GM18520 (cell line): Measurements from ENCODE around the gene GBF1.

Experiments used
- ATAC-seq: cut with Tn5 transposase; IDR thresholded peaks from one replicate; pipeline ENCODE4 v1.9.1; 2021; ENCODE audit not compliant: unreplicated experiment

GBF1 gene

DNA sequence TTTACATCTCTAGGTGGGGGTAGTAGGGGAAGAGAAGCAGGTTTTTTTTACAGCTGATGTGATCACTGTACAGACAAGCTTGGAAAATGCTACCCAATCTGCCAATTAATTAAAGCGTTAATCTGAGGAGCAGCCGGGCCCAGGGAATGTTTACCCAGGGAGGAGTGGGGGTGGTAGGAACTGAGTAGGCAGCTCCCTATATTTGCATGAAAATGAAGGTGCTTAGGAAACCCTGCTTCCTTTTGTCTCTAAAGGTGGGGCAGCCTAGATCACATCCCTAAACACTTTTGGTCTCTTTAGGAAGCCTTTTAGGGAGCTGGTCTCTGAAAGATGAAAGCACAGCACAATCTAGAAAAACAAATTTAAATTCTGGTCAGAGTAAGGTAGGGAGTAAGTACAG lies 97.1 kb downstream of the GBF1 start:
- no peak for ATAC-seq

DNA sequence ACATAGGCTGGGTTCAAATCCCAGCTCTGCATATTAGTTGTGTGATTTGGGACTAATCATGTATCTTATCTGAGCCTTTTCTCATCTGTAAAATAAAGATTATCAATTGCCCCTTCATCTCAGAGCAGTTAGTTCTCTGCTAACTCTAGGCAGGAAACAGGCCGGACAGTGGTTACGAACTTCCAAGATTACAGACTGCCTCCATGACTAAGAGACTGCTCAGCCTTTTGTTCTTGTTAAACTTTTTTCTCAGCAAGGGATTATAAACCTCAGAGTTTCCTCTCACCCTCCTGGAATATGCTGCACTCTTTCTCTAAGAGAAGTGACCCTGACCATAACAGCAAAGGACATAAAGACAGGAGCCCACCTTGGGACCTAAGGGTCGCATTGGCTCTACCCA lies 97.6 kb downstream of the GBF1 start:
- no peak for ATAC-seq

DNA sequence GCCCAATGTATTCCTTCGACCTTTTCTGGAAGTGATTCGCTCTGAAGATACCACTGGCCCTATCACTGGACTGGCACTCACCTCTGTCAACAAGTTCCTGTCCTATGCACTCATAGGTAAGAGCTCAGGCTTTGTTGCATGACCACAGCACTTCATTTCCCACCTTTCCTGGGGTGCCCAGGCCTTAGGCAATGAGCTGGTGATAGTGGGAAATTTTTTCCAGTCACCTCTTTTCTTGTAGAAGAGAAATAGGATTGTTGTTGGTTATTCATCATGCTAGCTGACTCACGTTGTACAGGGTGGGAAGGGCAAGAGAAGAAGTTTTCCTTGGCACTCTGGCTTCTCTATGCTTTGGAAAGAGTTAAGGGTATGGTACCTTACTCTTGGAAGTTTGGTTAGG lies 98.7 kb downstream of the GBF1 start:
- ATAC-seq, result no peak

DNA sequence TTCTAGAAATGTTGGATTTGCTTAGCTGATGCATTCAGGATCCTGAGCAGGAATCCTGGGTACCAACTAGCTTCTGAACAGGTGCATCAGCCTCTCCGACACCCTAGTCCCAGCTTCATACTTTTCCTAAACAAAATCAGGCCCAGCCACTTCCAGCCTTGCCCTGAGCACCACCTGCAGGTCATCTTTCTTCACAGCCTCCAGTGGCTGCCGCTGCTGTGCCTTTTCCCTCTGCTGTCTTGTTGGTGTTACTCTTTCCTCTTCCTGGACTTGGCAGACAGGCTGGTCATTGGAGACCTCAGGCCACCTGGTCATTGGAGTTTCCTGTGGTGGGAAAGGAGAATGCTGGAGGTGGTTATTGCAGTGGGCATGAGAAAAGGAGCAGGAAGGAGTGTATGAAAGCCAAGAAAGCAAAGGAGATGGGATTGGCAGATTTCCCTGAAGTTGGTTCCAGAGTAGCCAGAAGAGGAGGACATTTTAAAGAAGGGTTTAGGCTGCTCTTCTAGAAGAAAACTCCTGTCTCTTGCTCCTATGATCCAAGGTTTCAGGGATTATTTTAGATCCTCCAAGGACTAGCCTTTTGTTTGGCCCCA lies 102.0 kb downstream of the GBF1 start:
- ATAC-seq, result no peak

DNA sequence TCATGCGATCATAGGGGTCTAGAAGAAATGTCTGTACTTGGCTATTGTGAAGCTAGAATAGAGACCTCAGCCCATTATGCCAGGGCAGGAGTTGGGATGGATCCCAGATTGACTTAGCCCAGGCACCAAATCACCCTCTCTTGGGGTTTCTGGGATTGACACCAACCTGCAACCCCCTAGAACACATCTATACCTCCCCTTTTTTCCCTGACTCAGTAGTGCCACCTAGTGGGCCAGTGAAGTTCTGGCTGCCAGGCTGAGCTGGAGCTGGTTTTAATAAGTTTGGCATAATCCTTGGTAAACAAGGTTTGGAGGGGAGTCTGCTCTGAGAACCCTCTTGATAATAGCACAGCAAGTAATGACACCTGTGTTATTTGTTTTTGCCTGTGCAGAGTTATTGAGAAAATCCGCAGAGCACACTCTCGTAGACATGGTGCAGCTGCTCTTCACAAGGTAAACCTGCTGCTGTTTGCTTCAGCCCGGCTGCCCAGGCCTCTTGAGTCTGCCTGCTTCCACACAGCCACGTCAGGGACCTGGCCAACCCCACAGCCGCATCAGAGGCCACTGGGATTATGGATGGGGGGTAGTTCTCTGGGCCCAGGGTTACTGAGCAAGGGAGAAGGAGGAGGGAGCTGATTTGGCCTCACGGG lies 106.9 kb downstream of the GBF1 start:
- ATAC-seq, result no peak

DNA sequence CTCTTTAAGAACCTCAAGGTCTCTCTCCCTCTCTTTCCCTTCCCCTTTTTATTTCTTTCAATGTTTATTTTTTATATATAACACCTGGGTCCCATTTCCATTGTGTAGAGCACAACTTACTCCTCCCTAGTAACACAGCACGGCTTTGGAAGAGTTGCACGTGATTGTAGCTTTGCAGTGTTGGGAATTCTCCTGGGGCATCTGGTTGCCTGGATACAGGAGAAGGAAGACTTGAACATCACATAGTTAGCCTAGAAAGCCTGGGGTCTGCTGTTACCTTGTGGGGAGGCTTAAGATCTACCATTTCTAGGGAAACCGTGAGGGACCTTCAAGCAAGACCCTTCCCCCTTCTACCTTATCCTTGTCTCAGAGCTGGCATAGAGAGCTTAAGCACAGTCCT lies 109.1 kb downstream of the GBF1 start:
- no peak for ATAC-seq

DNA sequence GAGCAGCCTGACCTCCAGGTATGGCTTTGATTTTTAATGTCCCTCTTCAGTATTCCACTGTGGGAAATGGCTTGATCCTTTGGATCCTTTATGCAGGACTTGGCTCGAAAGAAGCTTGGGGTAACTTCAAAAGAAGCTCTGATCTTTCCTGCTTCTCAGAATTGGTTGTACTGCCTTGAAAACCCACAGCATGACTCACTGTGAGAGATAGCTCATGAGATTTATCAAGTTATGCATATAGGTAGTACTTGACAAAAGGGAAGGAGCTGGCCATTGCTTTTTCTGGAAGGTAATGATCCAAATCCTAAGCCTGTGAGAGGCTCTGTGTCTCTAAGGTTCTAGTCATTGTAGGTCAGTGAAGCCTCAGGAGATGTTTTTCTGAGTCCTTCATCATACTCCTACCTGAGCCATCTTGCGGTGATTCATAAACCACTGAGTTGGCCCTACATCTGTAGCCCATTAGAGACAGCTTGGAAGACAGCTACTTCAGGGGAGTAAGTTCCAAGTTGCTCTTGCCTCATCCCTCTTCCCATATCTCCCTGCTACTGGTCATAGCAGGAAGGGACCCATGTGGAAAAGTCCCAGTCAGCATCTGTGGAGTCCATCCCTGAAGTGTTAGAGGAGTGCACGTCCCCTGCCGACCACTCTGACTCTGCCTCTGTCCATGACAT lies 113.5 kb downstream of the GBF1 start:
- no peak for ATAC-seq

DNA sequence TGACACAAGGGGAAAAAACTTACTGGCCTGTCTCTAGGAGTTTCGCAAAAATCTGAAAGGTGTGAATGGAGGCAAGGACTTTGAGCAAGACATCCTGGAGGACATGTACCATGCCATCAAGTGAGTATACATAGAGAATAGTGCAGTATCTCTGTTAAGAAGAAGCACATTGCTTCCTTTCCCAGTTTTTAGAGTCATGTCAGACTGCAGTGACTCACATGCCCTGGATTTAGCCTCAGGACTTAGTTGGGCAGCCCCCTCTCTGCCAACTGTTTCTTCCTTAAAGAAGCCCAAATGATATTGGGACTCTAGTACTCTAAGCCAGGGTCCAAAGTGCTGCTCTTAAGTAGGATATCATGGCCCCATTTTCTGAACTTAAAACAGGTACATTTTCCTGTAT lies 122.1 kb downstream of the GBF1 start:
- no peak for ATAC-seq

DNA sequence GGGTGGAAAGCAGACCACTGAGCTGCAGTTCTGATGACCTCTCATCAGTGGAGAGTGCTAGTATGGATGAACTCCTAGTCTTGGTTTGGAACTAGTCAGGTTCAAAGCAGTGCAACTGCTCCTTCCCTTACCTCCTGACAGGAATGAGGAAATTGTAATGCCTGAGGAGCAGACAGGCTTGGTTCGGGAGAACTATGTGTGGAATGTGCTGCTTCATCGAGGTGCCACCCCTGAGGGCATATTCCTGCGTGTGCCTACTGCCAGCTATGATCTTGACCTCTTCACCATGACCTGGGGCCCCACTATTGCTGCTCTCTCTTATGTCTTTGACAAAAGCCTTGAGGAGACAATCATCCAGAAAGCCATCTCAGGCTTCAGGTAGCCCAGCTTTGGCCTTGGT lies 122.7 kb downstream of the GBF1 start:
- no peak for ATAC-seq

DNA sequence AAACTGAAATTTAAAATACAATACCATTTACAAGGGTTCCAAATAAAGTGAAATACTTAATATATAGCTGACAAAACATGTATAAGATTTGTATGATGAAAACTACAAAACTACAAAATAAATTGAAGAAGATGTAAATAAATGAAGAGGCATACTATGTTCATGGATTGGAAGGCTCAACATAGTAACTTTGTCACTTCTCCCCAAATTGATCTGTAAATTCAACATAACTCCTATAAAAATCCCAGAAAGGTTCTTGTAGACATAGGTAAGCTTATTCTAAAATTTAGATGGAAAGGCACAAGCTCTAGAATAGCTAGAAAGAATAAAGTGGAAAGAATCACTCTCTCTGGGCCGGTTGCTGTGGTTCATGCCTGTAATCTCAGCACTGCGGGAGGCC lies 126.0 kb downstream of the GBF1 start:
- no peak for ATAC-seq

DNA sequence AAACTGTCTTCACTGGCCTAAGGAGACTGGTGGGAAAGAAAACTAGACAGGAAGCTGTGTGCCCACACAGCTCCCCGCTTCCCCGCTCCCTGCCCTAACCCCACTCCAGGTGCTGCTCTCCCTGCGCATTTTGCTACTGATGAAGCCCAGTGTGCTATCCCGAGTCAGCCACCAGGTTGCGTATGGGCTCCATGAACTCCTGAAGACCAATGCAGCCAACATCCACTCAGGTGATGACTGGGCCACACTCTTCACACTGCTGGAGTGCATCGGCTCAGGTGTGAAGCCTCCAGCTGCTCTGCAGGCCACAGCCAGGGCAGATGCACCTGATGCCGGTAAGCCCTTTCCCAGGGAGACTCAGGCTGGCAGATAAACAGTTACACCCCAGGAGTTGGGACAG lies 129.9 kb downstream of the GBF1 start:
- no peak for ATAC-seq

DNA sequence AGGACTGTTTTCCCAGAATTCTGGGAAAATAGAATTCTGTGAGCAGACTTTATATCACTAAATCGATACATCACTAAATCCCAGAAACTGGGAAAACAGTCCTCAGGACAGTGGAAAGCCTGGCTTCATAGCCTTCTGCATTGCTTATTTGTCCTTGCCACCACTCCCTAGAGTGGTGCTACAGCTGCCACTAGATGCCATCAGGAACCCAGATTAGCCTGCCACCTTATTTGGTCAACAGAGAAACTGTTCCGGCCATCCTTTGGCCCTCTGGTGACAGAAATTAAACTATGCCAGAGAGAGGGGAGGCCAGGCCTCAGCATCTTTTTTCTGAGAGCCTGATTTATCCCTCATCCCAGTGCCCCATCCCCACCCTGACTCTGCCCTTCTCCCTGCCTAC lies 130.5 kb downstream of the GBF1 start:
- no peak for ATAC-seq

DNA sequence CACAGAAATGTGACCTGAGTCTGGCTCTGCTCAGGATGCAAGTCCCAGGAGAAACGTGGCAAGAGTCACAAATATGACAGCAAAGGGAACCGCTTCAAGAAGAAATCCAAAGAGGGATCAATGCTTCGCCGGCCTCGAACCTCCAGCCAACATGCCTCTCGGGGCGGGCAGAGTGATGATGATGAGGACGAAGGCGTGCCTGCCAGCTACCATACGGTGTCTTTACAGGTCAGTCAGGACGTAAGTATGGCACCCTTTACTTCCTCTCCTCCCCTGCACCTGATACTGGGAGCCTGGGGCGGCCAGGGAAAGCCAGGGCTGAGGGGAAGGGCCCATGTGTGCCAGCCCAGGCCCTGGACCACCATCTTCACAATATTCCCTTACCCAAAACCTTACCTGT lies 131.6 kb downstream of the GBF1 start:
- ATAC-seq, result no peak

DNA sequence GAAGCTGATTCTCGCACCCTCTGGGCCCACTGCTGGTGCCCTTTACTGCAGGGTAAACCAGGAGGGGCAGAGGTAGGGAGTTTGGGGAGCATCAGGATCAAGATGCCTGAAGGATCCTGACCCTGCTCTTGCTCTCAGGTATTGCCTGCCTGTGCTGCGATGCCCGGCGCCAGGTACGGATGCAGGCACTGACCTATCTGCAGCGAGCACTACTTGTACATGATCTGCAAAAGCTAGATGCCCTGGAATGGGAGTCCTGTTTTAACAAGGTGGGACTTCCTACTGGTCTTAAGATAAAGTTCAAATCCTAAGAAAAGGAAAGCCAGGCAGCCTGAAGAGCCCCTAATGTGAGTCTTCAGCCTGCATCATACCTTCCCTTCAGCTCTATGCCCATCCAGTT lies 134.1 kb downstream of the GBF1 start:
- no peak for ATAC-seq

DNA sequence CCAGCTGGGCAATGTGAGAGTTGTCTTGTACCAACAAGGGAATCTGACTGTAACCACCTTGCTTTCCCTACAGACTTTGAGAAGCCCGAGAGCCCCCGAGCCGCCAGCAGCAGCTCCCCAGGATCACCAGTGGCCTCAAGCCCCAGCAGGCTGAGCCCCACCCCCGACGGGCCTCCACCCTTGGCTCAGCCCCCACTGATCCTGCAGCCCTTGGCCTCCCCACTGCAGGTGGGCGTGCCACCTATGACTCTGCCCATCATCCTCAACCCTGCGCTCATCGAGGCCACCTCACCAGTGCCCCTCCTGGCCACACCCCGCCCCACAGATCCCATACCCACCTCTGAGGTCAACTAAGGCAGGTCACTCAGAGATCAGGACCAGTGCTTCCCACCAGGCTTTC lies 136.7 kb downstream of the GBF1 start:
- no peak for ATAC-seq

DNA sequence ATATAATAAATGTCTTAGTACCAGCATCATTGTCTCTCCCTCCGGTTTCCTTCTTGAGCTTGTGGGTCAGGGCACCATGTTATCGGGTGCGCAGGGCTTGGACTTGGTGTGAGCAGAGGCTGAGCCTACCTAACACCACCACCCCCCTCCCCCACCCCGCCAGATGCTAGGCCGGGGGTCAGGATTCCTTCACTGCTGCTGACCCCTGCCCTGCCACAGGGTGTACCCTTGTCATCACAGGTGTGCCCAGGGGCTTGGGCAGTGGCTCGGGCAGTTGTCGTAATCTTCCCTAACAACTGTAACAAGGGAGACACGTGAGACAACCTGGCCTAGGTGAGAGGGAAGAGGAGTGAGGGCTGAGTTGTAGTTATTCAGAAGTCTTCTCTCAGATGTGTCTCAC lies 137.5 kb downstream of the GBF1 start:
- no peak for ATAC-seq

DNA sequence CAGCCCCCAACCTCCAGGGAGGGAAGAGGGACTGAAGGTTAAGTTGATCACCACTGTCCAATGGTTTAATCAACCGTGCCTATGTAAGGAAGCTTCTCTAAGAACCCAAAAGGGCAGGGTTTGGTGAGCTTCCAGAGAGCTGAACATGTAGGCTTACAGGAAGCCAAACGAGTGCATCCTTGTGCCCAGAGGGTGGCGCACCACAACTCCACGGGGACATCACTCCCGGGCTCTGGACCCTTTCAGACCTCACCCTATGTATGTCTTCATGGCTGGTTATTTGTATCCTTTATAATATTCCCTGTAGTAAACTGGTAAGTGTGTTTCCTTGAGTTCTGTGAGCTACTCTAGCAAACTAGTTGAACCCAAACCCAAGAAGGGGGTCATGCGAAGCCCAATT lies 138.7 kb downstream of the GBF1 start:
- no peak for ATAC-seq

DNA sequence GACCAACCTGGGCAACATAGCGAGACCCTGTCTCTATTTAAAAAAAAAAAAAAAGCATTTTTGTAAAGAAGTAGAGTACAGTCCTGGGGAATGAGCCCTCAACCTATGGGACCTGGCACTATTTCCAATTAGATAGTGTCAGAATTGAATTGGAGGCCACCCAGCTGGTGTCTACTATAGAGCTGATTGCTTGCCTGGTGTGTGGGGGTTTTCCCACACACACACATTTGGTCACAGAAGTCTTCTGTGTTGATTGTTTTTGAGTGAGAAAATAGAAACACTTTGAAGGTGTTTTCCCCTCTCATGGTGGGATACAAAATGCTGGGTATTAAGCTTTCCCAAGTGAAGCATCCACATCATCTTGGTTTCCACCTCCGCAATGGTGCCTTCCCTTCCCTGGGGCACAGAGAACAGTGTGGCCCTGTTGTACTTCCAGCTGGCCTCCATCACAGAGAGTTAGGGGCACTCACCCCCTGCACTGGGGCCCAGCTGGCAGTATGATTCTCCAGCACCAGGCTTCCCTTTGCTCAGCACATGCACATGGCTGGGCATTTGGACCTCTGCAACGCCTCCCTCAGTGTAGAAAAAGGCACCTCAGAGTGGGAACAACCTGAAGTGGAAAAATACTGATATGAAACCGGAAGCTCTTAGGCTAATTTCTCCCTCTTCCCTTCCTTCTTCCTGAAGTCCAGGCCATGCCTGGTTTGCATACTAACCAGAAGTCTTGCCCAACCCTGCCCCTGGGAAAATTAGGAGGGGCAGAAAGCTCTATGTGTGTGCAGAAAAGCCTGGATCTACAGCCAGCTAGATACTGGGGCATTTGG lies 139.5 kb downstream of the GBF1 start:
- ATAC-seq, result no peak

DNA sequence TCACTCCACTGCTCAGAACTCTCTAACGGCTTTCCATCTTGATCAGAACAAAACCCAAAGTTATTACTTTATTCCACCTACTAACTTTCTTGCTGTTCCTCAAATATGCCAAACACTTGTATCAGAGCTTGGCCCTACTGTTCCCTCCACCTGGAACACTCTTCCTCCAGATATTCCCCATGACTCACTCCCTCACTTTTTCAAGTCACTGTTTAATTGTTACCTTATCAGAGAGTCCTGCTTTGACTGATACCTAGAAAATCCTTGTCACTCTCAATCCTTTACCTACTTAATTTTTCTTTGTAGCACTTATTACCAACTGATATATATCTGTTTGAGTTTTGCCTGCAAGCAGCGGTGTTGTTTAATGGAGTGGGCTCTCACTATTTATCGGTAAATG lies 144.6 kb downstream of the GBF1 start:
- ATAC-seq, result no peak

DNA sequence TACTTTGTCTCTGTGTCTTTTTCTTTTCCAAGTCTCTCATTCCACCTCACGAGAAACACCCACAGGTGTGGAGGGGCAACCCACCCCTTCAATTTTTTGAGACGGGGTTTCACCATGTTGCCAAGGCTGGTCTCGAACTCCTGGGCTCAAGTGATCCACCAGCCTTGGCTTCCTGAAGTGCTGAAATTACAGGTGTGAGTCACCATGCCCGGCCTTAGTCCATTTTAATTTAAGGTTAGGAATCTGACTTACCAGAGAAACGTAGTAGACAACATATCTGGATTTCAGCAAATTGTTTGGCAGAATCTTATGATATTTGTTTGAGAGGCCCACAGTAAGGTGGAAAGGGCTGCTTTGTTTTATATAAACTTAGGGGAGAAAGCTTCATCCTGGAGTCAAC lies 147.0 kb downstream of the GBF1 start:
- no peak for ATAC-seq

DNA sequence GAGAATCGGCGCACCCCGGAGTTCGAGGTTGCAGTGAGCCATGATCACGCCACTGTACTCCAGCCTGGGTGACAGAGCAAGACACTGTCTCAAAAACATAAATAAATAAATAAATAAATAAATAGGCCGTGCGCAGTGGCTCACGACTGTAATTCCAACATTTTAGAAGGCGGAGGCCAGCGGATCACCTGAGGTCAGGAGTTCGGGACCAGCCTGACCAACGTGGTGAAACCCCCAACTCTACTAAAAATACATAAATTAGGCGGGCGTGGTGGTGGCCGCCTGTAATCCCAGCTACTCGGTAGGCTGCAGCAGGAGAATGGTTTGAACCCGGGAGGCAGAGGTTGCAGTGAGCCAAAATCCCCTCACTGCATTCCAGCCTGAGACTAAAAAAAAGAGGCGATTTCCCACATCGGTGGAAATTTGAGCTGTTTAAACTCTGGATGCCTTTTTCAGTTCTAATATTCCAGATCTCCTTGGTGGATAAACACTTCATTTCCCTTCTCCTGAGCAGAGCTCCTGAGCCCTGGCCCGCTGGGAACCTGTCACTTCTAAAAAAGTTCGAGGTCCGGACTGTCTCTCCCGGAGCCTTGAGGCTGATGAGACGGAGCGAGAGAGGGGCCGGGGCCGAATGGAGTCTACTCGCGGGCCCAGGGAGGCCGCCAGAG lies 148.2 kb downstream of the GBF1 start:
- ATAC-seq, result no peak
